ENCODE measurements around the gene TMEM128.
"Not testable (repeated sequence)": the region's sequence is repeated elsewhere in the genome, so short reads cannot be mapped to it uniquely, and the experiment has no call there.

The TMEM128 gene

DNA sequence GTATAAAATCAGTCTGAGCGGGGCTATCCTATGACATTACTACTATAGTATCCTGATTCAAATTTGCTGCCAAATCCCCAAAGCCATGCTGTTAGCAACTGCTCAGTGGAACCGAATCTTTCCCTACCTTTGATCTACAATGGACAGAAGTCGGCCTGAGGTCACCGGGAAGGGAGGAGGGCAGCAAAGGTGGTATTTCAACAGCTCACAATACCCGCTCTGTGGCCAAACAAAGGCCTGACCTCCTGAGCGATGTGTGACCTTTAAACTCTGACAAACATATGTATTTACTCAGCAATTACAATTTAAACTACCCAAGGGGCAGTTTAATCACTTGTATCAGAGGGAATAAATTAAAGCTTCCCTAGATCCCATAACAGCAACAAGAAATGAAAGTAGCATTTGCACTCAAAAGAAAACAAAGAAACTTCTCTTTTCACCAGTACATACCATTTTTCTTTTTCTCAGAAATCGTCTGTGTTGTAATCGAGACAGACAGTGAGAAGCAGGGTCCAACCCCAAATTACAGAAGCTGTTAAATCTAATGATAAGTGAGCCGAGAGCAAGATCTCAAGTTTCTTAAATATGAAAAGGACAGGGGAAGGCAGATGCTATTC is 11.6 kb upstream of the TMEM128 start:
- H3K4me3 ChIP-seq (ENCODE audit: low read length): no peak overlapping the region
- no peak for DNase-seq (ENCODE audit: low read depth, low spot score)

DNA sequence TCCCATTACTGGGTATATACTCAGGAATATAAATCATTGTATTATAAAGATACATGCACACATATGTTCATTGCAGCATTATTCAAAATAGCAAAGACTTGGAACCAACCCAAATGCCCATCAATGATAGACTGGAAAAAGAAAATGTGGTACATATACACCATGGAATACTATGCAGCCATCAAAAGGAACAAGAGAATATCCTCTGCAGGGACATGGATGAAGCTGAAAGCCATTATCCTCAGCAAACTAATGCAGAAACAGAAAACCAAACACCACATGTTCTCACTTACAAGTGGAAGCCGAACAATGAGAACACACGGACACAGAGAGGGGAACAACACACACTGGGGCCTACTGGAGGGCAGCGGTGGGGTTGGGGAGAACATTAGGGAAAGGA is 9.7 kb upstream of the TMEM128 start:
- not testable (repeated sequence) for H3K4me3 ChIP-seq (ENCODE audit: low read length); DNase-seq (ENCODE audit: low read depth, low spot score)

- DNase-seq (ENCODE audit: low read depth, low spot score): peak; percentile 17
- H3K4me3 ChIP-seq (ENCODE audit: low read length): no peak overlapping the region
Measured at GRCh38 chr4:4256799-4257198, 8.8 kb upstream of the TMEM128 start.

DNA sequence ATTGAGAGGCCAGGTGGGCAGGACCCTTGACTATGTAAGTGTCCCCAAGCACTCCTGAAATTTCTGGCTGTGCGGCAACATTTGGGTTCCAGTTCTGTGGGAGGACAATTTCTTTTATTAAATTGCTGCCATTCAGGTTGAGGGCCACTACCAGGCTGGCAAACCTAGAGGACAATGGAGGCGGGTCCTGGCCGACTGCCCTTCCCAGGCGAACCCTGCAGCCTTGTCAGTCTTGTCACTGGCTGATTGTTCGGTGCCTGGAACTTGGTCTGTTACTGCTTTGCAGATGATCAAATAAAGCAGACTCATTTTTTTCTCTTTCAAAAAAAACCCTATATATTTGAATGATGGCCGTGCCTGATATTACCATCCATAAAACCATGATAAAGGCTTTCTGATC is 6.6 kb upstream of the TMEM128 start:
- DNase-seq (ENCODE audit: low read depth, low spot score): no peak

GRCh38 chr4:4254199-4254598 is 6.2 kb upstream of the TMEM128 start:
- no peak for DNase-seq (ENCODE audit: low read depth, low spot score)
- H3K4me3 ChIP-seq (ENCODE audit: low read length): no peak overlapping the region

More for the DNA sequence above, 6.6 kb upstream of the TMEM128 start:
- H3K4me3 ChIP-seq (ENCODE audit: low read length): no peak overlapping the region

DNA sequence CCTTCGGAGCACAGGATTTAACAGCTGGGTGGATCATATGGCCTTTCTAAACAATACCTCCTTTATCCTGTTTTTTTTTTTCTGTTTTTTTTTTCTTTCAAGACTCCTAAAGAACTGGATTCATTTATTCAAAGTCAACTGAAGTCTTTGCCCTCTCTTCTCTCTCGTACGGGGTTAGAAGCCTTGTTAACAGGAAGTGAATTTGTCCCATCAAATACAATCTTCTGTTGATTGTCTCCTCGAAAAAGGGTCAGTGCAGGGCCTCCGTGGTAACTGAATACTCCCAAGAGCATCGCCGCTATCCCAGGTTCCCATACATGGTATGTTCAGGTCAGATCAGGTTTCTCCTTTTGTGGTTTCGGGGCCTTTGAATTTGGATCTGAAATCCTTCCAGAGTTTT is 1.8 kb upstream of the TMEM128 start:
- no peak overlapping the region for H3K4me3 ChIP-seq (ENCODE audit: low read length)
- DNase-seq (ENCODE audit: low read depth, low spot score): no peak

- DNase-seq (ENCODE audit: low read depth, low spot score); H3K4me3 ChIP-seq (ENCODE audit: low read length): not testable (repeated sequence)
Measured at GRCh38 chr4:4249342-4249741, 1.3 kb upstream of the TMEM128 start.

- peak overlapping the region; percentile 97 for H3K4me3 ChIP-seq (ENCODE audit: low read length)
- DNase-seq (ENCODE audit: low read depth, low spot score): no peak
Measured at GRCh38 chr4:4248885-4249203, 821 bp upstream of the TMEM128 start.

GRCh38 chr4:4247696-4248028 is 361 bp downstream of the TMEM128 start:
- DNase-seq (ENCODE audit: low read depth, low spot score): peak; percentile 25

DNA sequence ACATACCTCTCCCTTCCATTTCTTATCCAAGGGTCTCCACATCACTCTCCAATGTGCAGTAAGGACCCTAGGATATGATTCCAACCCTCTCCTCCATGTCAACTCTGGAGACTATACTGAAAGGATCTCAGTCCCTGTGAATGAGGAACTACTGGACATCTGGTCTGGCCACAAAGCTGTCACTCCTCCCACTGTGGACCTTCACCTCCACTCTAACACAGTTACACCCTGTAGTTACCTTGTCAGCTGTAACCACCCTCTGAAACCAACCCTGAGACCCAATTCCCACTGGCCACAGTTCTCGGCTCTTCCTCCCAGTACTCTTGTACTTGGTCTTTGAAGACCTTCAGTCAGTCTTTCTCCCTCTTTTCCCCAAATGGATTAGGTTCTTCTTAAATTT is 2.9 kb downstream of the TMEM128 start:
- H3K4me3 ChIP-seq (ENCODE audit: low read length): no peak overlapping the region
- DNase-seq (ENCODE audit: low read depth, low spot score): no peak

More at GRCh38 chr4:4247696-4248028, 361 bp downstream of the TMEM128 start:
- peak overlapping the region; percentile 97 for H3K4me3 ChIP-seq (ENCODE audit: low read length)

GRCh38 chr4:4239551-4239950 is 8.5 kb downstream of the TMEM128 start:
- DNase-seq (ENCODE audit: low read depth, low spot score); H3K4me3 ChIP-seq (ENCODE audit: low read length): not testable (repeated sequence)

DNA sequence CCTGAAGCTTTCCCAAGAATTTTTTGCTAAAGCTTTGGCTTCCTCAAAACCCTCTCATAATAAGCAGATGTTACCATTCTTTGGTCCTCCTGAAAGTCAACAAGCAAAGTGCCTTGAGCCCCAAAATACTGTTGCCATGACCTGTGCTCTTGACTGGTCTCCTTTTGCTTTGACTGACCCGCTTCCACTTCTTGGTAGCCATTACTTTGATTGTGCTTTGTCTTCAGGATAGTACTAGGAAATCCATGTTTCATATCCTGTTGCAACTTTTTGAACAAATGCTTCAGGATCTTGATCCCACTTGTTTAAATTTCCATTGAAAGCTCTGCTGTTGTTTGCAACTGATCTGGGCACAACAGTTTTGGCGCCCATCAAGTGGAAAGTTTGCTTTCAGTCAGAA is 14.4 kb downstream of the TMEM128 start:
- no peak for DNase-seq (ENCODE audit: low read depth, low spot score)

DNA sequence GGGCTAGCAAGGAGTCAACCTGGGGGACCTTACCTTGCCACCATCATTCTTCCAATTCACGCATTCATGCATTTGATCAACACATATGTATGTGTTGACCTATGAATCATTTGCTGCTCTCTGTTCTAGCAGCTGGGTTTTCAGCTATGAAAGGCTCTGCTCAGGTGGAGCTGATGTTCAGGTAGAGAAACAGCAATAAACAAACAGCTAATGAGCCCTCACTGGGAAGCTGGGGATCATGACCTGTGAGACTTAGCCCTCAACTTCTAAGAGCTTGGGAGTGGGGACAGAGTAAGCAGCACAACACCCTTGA is 19.7 kb downstream of the TMEM128 start:
- DNase-seq (ENCODE audit: low read depth, low spot score): no peak
- no peak overlapping the region for H3K4me3 ChIP-seq (ENCODE audit: low read length)

More for the DNA sequence above, 14.4 kb downstream of the TMEM128 start:
- no peak overlapping the region for H3K4me3 ChIP-seq (ENCODE audit: low read length)

DNA sequence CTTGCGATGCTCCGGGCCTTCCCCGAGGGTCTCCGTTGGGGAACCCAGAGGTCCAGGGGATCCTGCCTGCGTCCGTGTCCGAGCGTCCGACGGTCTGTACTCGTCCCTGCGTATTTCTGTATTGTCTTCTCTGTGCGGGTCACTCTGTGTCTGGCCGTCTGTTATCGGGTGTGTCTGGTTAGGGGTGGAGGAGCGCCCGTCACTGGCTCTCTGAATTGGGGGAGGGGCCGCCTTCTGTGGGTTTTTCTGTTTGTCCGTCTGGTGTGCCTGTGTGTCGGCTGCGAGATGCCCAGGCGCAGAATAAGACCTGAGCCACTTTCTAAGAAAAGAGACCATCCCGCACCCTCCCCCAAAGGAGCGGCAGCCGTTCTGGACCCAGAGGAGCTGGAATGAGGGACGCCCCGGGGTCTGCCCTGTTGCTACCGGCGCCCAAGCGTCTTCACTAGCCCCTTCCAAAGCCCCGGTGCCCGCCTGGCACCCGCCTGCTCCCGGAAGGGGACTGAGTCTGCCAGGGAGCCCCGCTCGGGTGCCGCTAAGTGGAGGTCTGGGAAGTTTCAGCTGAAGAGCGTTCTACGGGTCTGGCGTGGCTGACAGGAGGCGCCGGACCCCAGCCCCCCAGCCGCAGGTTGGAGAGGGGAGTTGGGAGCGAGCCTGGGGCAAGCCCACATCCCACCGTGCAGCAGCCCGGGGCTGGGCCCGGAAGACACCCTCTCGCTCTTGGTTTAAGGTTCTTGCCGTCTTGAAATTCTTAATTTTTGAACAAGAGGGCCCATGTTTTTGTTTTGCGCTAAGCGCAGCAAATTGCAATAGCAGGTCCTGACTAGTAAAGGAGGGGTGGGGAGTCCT is 20.3 kb downstream of the TMEM128 start:
- DNase-seq (ENCODE audit: low read depth, low spot score): no peak
- H3K4me3 ChIP-seq (ENCODE audit: low read length): no peak overlapping the region

- H3K4me3 ChIP-seq (ENCODE audit: low read length): no peak within 1 kb of the TSS
Measured at GRCh38 chr4:4226606-4227438, 21.2 kb downstream of the TMEM128 start, which contains the start of gene OTOP1. TSS of gene OTOP1 (minus strand) at chr4:4226929. CDS start at chr4:4226864, 65 bp downstream.

DNA sequence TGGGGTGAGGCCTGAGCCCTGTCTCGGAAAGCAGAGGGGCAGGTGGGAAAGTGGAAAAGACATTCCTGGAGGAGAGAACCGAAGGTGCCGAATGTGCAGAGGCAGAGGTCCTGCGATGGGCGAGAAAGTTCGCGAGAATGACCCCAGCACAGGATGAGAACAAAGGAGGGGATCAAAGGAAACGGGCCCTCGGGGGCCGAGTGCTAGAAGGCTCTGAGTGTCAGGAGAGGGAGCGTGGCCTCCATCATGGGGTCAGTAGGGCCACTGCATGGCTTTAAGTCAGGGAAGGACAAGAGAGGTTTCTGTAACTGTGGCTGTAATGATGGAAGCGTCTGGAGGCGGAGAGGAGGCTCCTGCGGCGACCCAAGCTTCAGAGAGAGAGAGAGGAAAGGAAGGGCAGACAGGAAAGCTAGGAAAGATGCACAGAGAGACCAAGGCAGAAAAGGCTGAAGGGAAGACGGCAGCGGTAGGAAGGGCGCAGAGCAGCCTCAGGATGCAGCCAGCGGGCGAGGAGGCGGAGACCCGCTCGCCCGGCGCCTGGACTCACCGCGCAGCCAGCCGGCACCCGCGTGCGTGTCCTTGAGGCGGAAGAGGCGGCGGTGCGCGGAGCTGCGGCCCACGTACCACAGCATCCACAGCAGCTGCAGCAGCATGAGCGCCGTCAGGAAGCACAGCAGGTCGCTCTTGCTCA is 22.0 kb downstream of the TMEM128 start:
- DNase-seq (ENCODE audit: low read depth, low spot score): no peak
- H3K4me3 ChIP-seq (ENCODE audit: low read length): no peak overlapping the region

More at GRCh38 chr4:4226606-4227438, 21.2 kb downstream of the TMEM128 start, which contains the start of gene OTOP1:
- DNase-seq (ENCODE audit: low read depth, low spot score): no peak

- DNase-seq (ENCODE audit: low read depth, low spot score): no peak
- H3K4me3 ChIP-seq (ENCODE audit: low read length): no peak overlapping the region
Measured at GRCh38 chr4:4217113-4217512, 30.9 kb downstream of the TMEM128 start.

- no peak overlapping the region for H3K4me3 ChIP-seq (ENCODE audit: low read length)
- DNase-seq (ENCODE audit: low read depth, low spot score): no peak
Measured at GRCh38 chr4:4216648-4217047, 31.4 kb downstream of the TMEM128 start.

DNA sequence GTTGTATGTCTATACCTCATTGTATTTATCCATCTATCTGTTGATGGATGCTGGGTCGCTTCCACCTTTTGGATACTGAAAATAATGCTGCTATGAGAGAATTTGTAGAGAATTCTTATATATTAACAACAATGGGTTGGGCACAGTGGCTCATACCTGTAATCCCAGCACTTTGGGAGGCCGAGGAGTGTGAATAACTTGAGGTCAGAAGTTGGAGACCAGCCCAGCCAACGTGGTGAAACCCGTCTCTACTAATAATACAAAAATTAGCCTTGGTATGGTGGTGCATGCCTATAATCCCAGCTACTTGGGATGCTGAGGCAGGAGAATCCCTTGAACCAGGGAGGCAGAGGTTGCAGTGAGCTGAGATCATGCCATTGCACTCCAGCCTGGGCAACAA is 34.3 kb downstream of the TMEM128 start:
- not testable (repeated sequence) for H3K4me3 ChIP-seq (ENCODE audit: low read length); DNase-seq (ENCODE audit: low read depth, low spot score)
